Hematopoietic multipotent progenitor cell treated with erythropoietin and hydrocortisone succinate and interleukin-3 and kit ligand, for 17 days (in vitro differentiated cells): Measurements from ENCODE around the gene DHRS3.

ENCODE experiments used
- DNase-seq: peaks from one replicate; pipeline ENCODE4 v3.0.0-alpha.2; 2015; ENCODE audit warnings: low spot score

The DHRS3 gene

GRCh38 chr1:12596007-12596821 is 21.8 kb downstream of the DHRS3 start:
- no peak for DNase-seq

- DNase-seq: no peak
These were observed 22.3 kb downstream of the DHRS3 start for GRCh38 chr1:12595757-12596006.

GRCh38 chr1:12594966-12595756 is 22.8 kb downstream of the DHRS3 start:
- no peak for DNase-seq

- DNase-seq: no peak
These were observed 23.5 kb downstream of the DHRS3 start for GRCh38 chr1:12594490-12594889.

- DNase-seq: no peak
These were observed 24.4 kb downstream of the DHRS3 start for GRCh38 chr1:12593621-12594066.

GRCh38 chr1:12592496-12592895 is 25.5 kb downstream of the DHRS3 start:
- DNase-seq: no peak

GRCh38 chr1:12591267-12591938 is 26.6 kb downstream of the DHRS3 start:
- no peak for DNase-seq

GRCh38 chr1:12588695-12589094 is 29.3 kb downstream of the DHRS3 start:
- DNase-seq: no peak

- no peak for DNase-seq
These were observed 29.9 kb downstream of the DHRS3 start for GRCh38 chr1:12587981-12588640.

- no peak for DNase-seq
These were observed 31.8 kb downstream of the DHRS3 start for GRCh38 chr1:12585951-12586942.

- no peak for DNase-seq
These were observed 32.5 kb downstream of the DHRS3 start for GRCh38 chr1:12585536-12585935.

GRCh38 chr1:12584900-12585525 is 33.0 kb downstream of the DHRS3 start:
- DNase-seq: no peak

- no peak for DNase-seq
These were observed 34.5 kb downstream of the DHRS3 start for GRCh38 chr1:12583484-12583883.

GRCh38 chr1:12582649-12583048 is 35.4 kb downstream of the DHRS3 start:
- DNase-seq: no peak

GRCh38 chr1:12581179-12581578 is 36.8 kb downstream of the DHRS3 start:
- no peak for DNase-seq

- DNase-seq: no peak
These were observed 37.7 kb downstream of the DHRS3 start for GRCh38 chr1:12580054-12580887.

- DNase-seq: no peak
These were observed 39.1 kb downstream of the DHRS3 start for GRCh38 chr1:12578860-12579422.

- DNase-seq: no peak
These were observed 41.0 kb downstream of the DHRS3 start for GRCh38 chr1:12577020-12577419.

- DNase-seq: no peak
These were observed 43.3 kb downstream of the DHRS3 start for GRCh38 chr1:12574757-12575139.
